ENCODE measurements around the gene HIRA. TPM values are rescaled to one million over a fixed set of nuclear protein-coding genes. Genes with fewer than 3 reads are reported as not detected.

The HIRA gene
- total RNA-seq, 4 donors from 2014 or later = 18.3 to 29.3 (median 20.3) TPM

DNA sequence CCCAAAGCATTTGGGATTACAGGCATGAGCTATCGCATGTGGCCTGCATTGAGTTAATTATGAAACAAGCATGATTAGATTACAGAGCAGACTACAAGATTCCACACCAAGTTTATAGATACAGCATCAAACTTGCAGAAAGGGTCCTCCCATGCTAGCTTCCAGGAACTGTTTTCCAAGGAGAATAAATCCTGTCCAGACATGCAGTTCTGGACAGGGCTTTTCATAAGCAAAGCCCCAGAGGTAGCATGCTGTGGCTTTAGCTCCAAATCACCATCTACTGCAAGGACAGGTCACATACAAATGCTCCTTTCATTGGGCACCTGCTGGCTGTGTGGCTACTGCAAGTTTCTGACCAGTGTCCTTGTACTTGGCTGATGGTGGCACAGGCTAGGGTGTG is 57.1 kb downstream of the HIRA start:
- in situ Hi-C loops (cut with MboI; ENCODE audit: low pct_ligation_motif_present in 1 of 4, low pct_unique_long_range_greater_than_20kb in 1 of 4, low sequenced_read_pairs in 3 of 4) = no loop called here
- no peak overlapping the region for H3K4me3 ChIP-seq
- H3K9me3 ChIP-seq = no peaks in the 10 kb centered on the region
- H3K36me3 ChIP-seq = peaks cover 0 to 63% (median 17%) of the 10 kb centered on the region in 4 donors
- TF ChIP-seq POLR2A (IDR thresholded peaks at IDR 0.05) (no peak), EP300 (IDR thresholded peaks at IDR 0.05; ENCODE audit: low read depth) (no peak), POLR2AphosphoS5 (IDR thresholded peaks at IDR 0.05) (no peak)
- TF ChIP-seq, protein P1, sequence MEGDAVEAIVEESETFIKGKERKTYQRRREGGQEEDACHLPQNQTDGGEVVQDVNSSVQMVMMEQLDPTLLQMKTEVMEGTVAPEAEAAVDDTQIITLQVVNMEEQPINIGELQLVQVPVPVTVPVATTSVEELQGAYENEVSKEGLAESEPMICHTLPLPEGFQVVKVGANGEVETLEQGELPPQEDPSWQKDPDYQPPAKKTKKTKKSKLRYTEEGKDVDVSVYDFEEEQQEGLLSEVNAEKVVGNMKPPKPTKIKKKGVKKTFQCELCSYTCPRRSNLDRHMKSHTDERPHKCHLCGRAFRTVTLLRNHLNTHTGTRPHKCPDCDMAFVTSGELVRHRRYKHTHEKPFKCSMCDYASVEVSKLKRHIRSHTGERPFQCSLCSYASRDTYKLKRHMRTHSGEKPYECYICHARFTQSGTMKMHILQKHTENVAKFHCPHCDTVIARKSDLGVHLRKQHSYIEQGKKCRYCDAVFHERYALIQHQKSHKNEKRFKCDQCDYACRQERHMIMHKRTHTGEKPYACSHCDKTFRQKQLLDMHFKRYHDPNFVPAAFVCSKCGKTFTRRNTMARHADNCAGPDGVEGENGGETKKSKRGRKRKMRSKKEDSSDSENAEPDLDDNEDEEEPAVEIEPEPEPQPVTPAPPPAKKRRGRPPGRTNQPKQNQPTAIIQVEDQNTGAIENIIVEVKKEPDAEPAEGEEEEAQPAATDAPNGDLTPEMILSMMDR (IDR thresholded peaks at IDR 0.05) = no peak
- H3K27me3 ChIP-seq = no peaks in the 10 kb centered on the region
- DNase-seq = no peak
- H3K27ac ChIP-seq = no peak overlapping the region
- 96% methylated on average over 1 of the region's 1 CpG; no CpG with 5 or more reads in 1 of the 2 donors for WGBS, 2 donors (ENCODE audit: low coverage in 1 of 2)
- intact Hi-C loops (cut with DNase I; ENCODE audit: low total_unique reads) = no loop called here
- no peaks in the 10 kb centered on the region for H3K4me1 ChIP-seq

DNA sequence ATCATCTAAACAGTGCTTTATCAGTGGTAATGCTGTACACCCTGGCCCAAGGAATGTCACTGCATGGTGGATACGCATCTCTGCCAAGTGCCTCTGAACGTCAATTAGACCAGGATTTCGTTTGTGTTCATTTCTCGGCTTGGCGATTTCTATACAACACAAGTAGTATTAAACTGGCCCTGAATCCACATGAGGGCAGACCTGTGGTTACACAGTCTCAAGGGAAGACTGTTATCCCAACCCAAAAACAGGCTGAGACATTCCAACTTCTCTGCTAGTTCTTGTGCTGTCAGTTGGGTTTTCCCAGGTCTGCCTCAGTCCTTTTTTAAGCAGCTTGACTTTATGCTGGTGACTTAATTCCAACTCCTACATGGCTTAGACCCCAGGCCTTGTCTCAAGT is 58.1 kb downstream of the HIRA start:
- Histone ChIP-seq H3K9me3 (no peaks in the 10 kb centered on the region), H3K27ac (no peak overlapping the region), H3K4me3 (no peak overlapping the region), H3K36me3 (peaks cover 0 to 63% (median 22%) of the 10 kb centered on the region in 4 donors), H3K4me1 (no peaks in the 10 kb centered on the region), H3K27me3 (no peaks in the 10 kb centered on the region)
- no peak for DNase-seq
- WGBS, 2 donors (ENCODE audit: low coverage in 1 of 2) = 96 to 100% methylated on average over 4 to 5 of the region's 5 CpGs
- intact Hi-C loops (cut with DNase I; ENCODE audit: low total_unique reads) (no loop called here), in situ Hi-C loops (cut with MboI; ENCODE audit: low pct_ligation_motif_present in 1 of 4, low pct_unique_long_range_greater_than_20kb in 1 of 4, low sequenced_read_pairs in 3 of 4) (no loop called here)
- TF ChIP-seq EP300 (IDR thresholded peaks at IDR 0.05; ENCODE audit: low read depth) (no peak), POLR2AphosphoS5 (IDR thresholded peaks at IDR 0.05) (no peak), POLR2A (IDR thresholded peaks at IDR 0.05) (no peak)
- TF ChIP-seq, protein P1 (IDR thresholded peaks at IDR 0.05) = no peak

DNA sequence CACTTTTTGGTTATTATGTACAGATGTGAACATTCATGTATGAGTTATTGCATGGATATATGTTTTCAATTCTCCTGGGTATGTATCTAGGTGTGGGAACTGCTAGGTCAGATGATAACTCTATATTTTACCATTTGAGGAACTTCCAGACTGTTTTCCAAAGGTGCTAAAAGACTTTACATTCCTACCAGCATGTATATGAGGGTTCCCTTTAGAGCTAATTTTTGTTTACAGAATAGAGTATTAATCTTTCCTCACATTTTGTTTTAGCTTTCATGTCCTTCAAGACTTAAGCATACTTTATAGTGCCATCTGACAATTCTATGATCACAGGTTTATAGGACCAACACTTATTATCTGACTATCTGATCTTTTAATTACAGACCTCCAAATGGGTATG is 59.6 kb downstream of the HIRA start:
- Histone ChIP-seq H3K4me1 (no peaks in the 10 kb centered on the region), H3K36me3 (peaks cover 0 to 52% (median 22%) of the 10 kb centered on the region in 4 donors), H3K27ac (no peak overlapping the region), H3K27me3 (no peaks in the 10 kb centered on the region), H3K4me3 (no peak overlapping the region), H3K9me3 (no peaks in the 10 kb centered on the region)
- DNase-seq = no peak
- in situ Hi-C loops (cut with MboI; ENCODE audit: low pct_ligation_motif_present in 1 of 4, low pct_unique_long_range_greater_than_20kb in 1 of 4, low sequenced_read_pairs in 3 of 4) = no loop called here
- intact Hi-C loops (cut with DNase I; ENCODE audit: low total_unique reads) = no loop called here
- TF ChIP-seq POLR2AphosphoS5 (IDR thresholded peaks at IDR 0.05) = no peak
- TF ChIP-seq, protein P1 (IDR thresholded peaks at IDR 0.05) = no peak
- TF ChIP-seq POLR2A (IDR thresholded peaks at IDR 0.05) = no peak
- no peak for TF ChIP-seq EP300 (IDR thresholded peaks at IDR 0.05; ENCODE audit: low read depth)

DNA sequence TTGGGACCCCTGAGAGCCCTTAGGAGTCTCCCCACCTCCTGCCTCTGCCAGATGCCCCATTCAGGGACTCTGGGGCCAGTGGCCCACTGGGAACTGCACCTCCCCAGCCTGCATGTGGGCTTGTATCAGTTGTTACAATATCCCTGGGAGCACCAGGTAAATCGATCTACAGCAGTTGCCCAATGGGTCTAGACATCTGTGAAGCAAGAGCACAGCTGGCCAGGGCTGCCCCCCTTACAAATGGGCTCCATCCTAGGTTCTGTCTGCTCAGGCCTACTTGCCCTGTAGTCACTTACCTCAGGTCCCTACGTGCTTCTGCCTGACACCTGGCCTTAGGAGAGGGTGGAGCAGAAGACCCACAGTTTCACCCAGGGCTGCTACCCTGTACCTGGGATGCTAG is 62.7 kb downstream of the HIRA start:
- peaks cover 0 to 28% (median 15%) of the 10 kb centered on the region in 4 donors for H3K36me3 ChIP-seq
- no peaks in the 10 kb centered on the region for H3K9me3 ChIP-seq
- TF ChIP-seq, protein P1 (IDR thresholded peaks at IDR 0.05) = no peak
- TF ChIP-seq POLR2AphosphoS5 (IDR thresholded peaks at IDR 0.05) (no peak), EP300 (IDR thresholded peaks at IDR 0.05; ENCODE audit: low read depth) (no peak), POLR2A (IDR thresholded peaks at IDR 0.05) (no peak)
- H3K4me3 ChIP-seq = no peak overlapping the region
- no peak for DNase-seq
- in situ Hi-C loops (cut with MboI; ENCODE audit: low pct_ligation_motif_present in 1 of 4, low pct_unique_long_range_greater_than_20kb in 1 of 4, low sequenced_read_pairs in 3 of 4) = no loop called here
- no peaks in the 10 kb centered on the region for H3K27me3 ChIP-seq
- intact Hi-C loops (cut with DNase I; ENCODE audit: low total_unique reads) = no loop called here
- WGBS, 2 donors (ENCODE audit: low coverage in 1 of 2) = 94% methylated on average over 2 of the region's 2 CpGs; no CpG with 5 or more reads in 1 of the 2 donors
- no peak overlapping the region for H3K27ac ChIP-seq
- no peaks in the 10 kb centered on the region for H3K4me1 ChIP-seq

Data from transverse colon (tissue), 4 donors.